HG03108 (cell line): ENCODE results near the gene CAMTA1.

ENCODE experiments used
- ATAC-seq: cut with Tn5 transposase; IDR thresholded peaks from one replicate; pipeline ENCODE4 v1.9.1; 2021; ENCODE audit warnings: moderate library complexity; ENCODE audit not compliant: unreplicated experiment

The CAMTA1 gene

DNA sequence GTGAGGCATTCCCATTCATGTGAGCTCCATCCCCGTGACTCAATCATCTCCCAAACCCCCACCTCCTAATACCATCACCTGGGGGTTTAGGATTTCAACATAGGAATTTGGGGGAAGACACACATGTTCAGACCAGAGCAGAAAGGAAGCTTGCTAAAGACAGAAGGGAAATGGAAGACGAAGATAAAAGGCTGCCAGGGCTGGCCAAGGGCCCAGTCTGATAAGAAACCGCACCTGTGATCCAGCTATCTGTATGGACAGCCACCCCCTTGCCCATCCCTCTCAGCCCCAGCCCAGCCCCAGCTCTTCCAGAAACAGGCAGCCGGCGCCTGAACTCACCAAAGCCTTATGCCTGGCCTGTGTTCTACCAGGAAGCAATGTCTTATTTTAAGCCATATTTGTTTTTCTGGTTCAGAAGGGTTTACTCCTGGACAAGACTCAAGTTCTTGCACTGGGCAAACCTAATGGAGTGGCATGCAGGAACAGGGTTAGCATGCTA is 787.4 kb downstream of the CAMTA1 start:
- ATAC-seq = no peak

DNA sequence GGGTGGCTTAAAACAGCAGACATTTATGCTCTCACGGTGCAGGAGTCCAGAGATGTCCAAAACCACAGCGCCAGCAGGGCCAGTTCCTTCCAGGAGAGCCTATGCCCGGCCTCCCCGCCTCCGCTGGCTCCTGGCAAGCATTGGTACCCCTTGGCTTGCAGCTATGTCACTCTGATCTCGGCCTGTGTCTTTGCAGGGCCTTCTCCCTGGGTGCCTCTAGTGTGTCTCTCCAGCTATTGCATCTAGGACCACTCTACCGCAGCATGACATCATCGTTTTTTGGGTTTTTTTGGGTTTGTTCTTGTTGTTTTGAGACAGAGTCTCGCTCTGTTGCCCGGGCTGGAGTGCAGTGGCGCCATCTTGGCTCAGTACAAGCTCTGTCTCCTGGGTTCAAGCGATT is 788.2 kb downstream of the CAMTA1 start:
- no peak for ATAC-seq

DNA sequence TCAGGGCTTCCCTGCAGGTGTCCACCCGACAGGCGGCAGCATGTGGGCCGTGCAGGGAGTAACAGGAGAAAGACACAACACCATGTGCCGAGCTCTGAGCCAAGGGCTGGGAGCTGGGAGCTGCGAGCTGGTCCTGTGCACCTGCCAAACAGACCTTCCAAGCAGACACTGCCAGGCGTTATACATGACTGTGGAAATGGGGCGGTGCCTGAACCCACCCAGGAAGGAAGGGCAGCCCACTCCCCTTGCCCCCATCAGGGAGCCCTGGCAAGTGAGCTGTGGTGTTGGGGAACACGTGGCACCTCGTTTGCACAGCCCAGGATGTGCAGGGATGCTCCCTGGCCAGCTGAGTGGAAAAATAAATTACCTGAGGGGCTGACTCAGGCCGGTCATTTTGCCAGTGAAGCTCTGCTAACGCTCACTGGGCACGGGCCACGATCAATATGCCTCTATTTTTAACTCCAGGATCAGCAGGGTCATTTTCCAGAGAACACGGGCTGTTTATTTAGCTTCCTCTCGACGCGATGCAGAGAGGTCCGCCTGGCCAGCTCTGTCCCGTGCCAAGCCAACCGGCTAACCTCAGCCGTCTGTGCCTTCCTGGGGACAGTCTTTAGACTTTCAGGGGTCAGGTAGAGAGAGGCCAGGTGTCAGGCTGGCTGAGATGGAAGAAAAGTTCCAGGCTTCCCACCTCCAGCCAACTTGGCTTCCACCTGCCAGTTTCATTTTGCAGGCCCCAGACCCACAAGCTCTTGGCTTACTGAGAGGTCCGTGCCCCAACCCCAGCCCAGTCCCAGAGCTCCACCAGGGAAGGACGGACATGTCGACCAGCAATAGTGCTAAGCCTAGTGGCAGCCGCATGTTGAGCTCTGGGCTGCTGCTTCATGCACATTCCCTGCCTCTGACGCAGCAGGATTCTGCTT is 789.1 kb downstream of the CAMTA1 start:
- ATAC-seq = no peak

DNA sequence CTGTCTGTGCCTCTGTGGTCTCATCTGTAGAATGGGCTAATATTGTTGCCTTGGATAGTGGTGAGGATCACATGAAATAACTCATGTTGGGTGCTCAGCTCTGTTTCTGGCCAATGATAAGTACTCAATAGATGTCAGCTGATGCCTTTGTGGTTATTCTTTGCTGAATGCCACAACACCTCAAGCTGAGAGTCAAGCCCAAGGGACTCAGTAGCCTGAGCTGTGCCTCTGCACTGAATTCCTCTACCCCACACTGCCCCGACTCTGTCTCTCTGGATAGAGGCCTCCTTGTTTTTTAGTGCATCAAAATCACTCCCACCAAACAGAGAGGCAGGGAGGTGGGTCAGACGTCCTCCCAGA is 789.8 kb downstream of the CAMTA1 start:
- no peak for ATAC-seq

DNA sequence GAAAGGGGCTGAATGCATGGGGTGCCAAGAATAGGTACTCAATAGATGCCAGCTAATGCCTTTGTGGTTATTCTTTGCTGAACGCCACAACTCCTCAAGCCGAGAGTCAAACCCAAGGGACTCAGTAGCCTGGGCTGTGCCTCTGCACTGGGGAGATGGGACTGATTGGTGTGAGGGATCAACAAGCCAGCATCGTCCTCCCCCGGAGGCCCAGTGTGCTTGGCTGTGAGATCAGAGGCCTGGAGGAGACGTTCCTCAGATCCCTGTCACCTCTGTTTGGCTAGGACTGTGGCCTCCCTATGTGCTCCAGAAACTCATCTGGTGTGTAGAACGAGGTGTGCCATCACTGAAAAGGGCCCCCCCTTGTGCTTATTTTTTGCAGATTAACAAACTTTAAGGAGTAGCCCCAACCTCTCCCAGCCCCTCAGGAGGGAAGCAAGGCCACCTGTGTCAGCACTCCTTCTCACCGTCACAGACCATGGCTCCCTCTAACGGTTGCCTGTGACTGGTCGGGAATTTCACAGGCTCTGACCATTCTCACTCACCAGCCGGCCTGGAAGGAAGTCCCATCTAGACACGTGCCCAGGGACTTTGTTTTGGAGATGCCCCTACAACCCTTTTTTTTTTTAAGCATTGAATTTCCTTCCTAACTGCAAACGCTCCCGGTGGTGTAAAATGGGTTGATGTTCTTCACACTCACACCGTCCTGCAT is 791.8 kb downstream of the CAMTA1 start:
- no peak for ATAC-seq

DNA sequence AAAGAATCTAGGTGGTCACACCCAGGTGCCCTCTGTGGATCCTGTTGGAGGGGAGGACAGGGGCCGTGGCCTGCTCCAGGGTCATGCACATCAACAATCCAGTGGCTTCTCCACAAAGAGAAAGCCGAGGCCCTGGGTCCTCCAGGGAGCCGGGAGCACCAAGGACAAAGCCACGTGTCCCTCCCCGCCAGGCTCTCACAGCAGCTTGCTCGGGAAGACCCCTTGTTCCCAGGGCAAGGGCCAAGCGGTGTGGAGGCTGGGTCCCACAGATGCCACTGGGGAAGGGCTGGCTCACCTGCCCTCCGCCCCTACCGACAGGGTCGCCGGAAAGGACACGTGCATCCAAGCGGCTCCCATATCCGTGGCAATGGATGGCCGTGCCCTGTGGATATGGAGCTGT is 793.0 kb downstream of the CAMTA1 start:
- no peak for ATAC-seq

DNA sequence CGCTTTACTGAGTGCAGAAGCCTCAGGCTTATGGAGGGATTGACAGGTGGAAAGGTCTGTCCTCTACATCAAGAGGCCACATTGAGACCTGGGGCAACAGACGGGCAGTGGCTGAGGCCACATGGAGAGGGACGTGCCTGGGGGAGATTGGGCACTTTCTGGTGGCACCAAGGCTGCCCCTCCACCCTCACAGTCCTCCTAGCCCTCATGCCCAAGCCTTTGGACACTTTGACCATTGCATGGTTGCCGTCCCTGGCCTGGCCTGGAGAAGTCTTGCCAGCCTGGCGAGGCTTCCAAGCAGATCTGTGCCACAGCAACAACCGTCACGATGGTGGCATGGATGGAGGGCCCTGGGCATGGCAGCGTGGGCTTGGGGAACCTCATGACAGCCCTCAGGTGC is 793.8 kb downstream of the CAMTA1 start:
- no peak for ATAC-seq

DNA sequence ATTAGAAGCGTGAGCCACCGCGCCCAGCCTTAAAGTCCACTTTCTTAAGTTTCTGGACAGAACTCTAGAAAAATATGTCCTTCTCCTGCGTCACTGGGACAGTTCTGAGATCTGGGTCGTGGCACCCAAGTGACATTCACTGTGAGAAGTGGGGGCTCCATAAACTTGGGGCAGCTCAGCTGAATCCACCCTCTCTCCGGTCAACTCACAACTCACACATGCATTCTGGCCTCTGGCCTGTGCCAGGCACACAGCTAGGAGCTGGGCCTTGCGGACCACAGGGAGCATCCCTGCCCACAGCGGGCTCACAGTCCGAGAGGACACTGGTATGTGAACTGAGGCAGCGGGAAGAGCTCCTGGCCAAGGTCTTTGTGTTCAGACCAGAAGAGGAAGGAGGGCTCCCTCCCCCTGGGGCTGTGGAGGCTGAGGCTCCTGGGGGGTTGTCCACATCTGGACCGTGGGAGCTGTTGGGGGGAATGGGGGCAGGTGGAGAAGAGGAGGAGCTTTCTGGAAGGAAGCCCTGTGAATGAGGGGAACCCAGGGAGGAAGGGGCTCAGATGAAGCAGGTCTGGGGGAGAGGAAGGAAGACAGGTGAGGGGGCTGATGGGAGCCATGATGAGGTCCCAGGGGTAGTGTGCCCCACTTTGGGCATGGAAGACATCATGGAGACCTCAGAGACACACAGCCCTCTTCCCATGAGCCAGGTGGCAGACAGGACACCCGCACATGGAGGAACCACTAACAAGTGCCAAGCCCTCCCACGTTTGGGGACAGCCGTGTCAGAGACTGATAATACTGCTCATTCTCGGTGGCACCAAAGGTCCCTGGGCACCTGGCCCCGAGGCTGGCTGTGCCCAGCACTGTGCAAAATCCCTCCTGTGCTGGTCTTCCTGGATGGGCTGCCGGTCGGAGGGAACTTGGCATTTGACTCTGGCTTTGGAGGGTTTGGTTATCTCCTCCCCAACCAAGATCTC is 794.9 kb downstream of the CAMTA1 start:
- no peak for ATAC-seq

DNA sequence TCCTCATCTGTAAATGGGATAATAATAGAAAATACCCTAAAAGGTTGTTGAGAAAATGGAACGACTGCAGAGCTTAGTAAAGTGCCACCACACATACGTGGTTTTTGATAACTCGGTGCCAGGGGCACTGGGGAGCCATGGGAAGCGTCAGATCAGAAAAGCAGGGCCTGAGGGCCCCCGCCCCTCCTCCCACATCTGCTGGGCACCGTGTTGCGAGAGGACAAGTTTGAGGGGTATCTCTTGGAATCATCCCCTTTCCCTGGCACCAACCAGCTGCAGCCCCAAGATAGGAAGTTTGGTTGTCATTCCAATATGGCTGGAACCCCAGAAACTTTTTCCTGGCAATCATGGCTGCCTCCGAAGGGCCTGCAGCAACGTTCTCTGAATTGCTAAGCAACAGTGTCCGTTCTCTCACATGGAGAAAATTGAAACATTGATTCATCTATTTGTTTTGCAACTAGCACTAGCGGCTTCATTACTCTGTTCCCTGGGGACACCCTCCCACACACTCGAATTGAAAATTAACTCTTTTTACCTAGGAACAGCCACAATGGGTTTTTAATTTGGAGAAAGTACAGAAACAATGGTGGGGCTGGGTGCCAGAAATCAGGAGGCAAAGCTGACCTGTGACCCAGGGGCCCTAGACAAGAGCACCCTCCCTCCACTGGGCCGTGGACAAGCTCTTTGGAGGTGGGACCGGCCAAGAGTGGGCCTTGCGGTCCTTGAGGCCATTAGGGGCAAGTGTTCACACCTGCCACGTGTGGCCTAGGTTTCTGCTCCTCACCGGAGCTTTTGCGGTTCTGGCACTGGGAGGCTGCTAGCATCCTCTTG is 795.9 kb downstream of the CAMTA1 start:
- ATAC-seq = no peak

DNA sequence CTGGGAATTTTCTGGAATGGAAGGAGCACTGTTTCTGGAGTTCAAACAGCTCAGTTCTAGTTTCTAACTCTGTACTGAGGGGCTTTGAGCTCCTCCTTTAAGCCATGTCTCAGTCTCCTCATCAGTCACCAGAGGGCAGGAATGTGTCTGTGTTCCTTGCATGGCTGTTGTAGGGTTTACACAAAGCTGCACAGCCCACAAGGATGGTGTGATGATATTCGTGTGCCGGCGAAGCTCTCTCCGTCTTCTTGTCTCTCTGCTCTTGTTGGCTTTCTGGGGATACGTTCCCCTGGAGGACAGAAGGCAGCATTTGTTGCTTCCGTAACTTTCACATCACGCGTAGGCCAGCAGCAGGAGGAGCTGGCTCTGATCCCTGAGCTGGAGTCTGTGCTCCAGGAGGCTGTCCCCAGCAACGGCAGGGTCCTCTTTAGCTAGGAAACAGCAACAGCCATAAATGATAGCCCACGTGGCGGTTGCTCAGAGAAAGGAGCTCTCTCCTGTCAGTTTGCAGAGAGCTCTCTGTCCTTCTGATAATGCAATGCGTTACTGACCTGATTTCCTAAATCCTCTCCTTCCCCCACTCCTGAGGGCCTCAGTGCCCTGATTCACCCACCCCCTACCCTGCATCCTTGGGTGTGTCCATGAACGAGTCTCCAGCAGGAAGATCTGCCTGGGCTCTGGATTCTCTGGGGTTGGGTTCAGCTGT is 796.7 kb downstream of the CAMTA1 start:
- ATAC-seq = no peak

DNA sequence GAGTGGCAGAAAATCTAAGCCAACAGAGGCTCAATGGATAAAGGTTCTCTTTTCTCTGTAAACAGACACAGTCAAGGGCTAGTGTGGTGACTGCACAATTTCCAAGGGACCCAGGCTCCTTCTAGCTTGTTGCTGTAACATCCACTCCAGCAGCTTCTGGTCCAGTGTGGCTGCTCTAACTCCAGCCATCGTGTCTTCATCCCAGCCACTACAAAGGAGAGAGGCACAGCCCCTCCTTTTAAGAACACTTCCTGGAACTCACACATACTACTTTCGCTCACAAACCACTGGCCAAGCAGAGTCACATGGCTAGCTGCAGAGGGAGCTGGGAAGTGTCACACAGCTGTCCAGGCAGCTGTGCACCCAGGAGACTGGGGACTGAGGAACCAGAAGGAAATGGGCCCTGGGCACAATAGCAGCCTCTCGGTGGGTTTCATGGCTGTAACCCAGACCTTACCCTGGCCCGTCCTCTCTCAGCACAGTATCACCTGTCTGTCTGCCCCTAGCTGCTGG is 797.3 kb downstream of the CAMTA1 start:
- no peak for ATAC-seq

DNA sequence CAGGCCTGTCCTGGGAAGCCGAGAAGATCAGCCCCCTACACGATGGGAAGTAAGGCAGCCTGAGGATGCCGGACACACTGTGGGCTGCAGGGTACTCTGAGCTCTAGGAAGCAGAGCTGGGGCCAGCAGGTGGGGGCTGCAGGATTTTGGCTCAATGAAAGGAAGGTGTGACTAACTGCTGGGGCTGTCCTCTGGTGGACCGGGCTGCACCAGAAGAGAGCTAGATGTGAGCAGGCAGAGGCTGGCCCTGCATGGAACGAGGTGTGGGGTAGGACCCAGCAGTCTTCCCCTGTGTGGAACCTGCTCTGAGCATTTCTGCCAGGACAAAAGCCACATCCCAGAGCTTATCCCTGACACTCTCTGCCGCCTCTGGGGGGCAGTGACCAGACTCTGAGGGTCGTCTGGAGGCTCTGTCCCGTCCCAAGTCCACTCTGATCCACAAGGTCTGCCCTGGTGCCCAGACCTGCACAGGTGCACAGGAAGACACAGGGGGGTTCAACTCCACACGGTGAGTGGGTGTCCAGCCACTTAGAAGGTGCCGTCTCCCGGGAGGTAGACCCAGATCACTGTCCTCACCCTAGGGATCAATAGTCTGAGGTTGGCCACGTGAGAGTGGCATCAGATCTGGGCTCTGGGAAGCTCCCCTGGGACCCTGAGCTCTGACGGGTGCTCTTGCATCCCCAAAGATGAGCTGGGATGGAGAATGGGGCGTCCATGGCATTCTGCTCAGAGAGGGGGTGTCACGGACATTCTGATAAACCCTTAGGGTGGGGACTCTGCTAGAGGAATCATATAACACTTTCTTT is 798.2 kb downstream of the CAMTA1 start:
- no peak for ATAC-seq

DNA sequence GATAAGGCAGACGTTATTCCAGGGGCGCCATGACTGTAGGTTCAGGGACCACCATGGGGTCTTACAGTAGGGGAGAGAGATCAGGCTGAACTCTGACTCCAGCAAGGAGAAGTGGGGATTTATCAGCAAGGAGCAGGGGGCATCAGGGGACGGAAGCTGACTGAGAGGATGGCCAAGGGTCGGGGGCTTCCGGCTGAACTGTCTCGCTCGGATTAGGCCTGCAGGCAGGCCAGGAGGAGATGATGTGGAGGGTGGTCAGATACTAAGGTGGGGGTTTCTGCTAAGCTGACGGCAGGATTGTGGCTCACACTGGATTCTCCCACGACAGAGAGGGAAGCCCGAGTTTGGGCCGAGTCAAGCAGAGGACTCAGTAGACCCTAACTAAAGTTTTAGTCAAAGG is 798.9 kb downstream of the CAMTA1 start:
- ATAC-seq = no peak

DNA sequence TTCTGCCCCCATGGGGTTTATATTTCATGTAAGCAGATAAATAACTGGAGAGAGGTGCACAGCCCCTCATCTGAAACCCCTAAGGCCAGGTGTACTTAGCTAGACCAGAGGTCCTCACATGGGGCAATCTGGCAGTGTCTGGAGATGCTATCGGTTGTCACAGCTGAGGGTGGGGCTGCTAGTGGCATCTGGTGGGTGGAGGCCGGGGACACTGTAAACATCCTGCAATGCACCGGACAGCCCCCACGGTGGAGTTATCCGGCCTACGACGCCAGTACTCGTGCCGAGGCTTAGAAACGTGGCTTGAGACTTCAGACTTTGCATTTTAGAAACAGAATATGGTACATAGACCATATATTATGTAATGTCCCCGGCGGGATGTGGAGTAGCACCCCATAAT is 799.4 kb downstream of the CAMTA1 start:
- ATAC-seq = no peak

DNA sequence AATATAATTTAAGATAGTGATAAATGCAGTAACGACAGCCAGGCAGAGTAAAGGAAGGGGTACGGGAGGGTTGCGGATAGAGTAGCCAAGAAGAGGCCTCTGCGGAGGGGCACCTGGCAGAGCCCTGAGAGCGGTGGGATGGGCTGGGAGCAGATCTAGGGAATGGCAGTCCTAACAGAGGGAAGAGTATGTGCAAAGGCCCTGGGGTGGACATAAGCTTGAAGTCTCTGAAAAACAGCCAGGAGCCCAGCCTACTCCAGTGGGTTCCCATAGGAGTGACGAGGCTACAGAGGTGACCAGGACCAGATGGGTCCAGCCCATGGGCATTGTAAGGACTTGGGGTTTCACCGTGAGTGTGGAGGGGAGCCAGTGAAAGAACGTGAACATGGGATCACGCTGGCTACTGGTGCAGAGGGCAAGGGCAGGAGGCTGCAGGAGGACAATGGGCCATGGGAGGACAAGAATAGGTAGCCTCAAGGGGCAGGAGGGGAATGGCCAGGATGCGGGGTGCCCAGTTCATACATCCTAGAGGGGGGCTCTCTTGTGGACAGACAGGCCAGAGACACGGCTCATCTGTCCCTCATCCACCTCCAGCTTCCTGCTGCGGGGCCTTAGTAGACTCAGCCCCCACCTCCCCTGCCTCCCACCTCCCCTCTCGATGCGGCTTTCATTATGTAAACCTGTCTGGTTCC is 800.1 kb downstream of the CAMTA1 start:
- ATAC-seq = no peak

DNA sequence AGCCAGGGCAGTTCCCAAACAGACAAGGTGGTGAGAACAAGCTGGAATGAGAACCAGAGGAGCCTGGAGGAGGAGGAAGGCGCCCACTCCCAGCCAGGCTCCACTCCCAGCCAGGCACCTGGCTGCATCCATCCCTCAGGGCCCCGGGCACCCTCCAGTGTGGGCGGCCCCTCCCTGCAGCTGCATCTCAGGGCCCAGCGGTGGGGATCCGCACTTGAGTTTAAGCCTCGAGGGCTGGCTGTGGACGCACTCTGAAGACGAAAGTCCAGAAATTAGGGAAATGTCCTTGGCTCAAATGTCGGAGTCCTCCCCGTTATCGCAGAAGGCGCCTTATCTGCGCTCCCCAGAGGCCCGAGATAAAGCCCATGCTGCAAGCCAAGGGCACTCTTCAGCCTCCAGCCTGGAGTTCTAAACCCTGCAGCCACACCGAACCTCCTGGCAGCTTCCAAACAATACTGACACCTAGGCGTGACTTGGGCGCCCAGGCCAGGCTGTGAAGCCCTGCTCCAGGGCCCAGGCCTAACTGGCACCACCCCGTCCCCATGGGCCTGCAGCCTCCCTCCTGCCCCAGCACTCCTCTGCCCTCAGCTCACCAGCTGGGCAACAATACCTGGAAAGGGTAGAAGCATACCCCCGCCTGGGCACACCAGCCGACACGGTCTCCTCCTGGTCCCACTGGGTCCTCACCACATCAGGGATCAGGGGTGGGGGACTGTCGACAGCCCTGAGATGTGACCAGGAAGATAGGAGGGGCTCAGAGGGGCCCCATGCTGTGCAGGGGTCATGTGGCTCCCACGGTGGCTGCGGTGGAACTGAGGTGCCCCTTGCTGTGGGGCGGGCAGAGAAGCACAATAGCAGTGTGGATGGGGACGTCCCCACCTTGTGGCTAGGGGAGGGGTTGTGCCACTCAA is 801.0 kb downstream of the CAMTA1 start:
- no peak for ATAC-seq
